ENCODE results near the gene ARHGAP27.
A peak's percentile ranks its signal among the peaks of the same experiment; 100 is the strongest.

Gene ARHGAP27

DNA sequence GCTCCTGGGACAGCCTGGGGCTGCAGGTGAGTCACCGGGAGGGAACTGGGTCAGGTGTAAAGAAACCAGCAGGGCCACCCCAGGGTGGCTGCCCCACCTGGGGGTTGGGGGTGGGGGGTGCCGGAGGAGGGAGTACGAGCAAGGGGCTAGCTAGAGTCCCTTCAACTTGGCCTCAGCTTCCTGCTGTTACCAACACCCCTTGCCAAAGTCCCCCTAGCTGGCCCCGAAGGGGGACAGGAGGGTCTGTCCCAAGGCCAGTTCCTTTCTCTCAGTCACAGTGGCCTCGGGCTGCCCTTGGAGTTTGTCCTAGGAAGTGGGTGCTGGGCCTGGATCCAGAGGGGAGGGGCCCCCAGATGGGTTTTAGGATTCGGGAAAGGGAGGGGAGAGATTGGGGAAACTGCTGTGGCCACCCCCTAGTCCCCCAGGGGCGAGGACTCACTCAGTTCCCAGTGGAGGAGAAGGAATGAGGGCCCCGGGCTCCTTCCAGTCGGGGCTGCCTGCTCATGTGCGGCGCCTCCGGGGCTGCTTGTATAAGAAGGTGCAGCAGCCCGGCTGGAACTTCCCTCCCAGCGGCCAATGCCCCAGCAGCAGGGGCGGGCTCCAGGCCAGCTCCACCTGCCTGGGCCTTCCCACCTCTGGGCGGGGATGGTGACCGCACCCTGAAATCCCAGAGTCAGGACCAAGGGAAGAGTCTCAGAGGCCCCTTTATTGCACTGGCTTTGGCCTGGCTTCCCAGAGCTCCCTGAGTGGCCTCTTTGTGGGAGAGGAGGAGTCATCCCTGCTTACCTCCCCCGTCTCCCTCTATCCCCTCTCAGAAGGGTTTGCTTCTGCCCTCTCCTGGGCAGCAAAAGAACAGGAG lies 7.3 kb downstream of the ARHGAP27 start:
- TF ChIP-seq, protein P1, sequence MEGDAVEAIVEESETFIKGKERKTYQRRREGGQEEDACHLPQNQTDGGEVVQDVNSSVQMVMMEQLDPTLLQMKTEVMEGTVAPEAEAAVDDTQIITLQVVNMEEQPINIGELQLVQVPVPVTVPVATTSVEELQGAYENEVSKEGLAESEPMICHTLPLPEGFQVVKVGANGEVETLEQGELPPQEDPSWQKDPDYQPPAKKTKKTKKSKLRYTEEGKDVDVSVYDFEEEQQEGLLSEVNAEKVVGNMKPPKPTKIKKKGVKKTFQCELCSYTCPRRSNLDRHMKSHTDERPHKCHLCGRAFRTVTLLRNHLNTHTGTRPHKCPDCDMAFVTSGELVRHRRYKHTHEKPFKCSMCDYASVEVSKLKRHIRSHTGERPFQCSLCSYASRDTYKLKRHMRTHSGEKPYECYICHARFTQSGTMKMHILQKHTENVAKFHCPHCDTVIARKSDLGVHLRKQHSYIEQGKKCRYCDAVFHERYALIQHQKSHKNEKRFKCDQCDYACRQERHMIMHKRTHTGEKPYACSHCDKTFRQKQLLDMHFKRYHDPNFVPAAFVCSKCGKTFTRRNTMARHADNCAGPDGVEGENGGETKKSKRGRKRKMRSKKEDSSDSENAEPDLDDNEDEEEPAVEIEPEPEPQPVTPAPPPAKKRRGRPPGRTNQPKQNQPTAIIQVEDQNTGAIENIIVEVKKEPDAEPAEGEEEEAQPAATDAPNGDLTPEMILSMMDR (IDR thresholded peaks at IDR 0.05; ENCODE audit: low read depth, low read length, missing control alignments), result peak; percentile 65
- H3K4me3 ChIP-seq (ENCODE audit: low read depth, low read length), result no peak overlapping the region
- DNase-seq (ENCODE audit: low read depth), result peak; percentile 22
- in situ Hi-C loops (cut with HindIII; ENCODE audit: low sequenced_read_pairs), result no loop called here

DNA sequence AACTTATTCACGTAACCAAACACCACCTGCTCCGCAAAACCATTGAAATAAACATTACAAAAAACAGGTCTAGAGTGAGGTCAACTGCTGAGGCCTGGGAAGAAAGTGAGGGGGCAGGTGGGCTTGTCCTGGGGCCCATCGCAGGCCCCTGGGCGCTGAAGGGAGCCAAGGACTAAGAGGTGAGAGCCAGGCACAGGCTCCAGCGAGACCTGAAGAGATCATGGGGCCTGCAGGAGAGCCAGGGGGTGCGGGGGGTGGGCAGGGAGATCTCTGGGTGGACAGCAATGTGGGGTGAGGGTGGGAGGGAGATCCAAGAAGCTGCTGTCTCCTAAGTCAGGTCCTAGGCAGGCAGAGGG lies 7.9 kb downstream of the ARHGAP27 start:
- no peak overlapping the region for H3K4me3 ChIP-seq (ENCODE audit: low read depth, low read length)
- TF ChIP-seq, protein P1 (IDR thresholded peaks at IDR 0.05; ENCODE audit: low read depth, low read length, missing control alignments), result no peak
- no peak for DNase-seq (ENCODE audit: low read depth)
- in situ Hi-C loops (cut with HindIII; ENCODE audit: low sequenced_read_pairs), result no loop called here

DNA sequence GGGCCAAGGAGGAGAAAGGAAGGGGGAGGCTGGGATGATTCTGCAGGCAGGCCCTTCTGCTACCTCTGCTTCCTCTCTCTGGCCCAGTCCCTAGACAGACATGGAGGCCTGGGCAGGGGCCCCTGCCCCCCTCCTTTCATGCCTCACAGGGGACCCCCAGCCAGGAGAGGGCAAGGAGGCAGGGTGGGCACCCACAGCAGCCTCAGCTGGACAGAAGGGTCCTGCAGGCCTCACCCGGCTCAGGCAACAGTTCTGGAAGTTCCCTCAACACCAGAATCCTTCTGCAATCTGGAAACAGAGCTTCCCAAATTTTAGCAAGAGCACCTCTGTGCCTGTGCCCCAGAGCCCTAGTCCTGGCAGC lies 8.7 kb downstream of the ARHGAP27 start:
- H3K4me3 ChIP-seq (ENCODE audit: low read depth, low read length), result no peak overlapping the region
- TF ChIP-seq, protein P1 (IDR thresholded peaks at IDR 0.05; ENCODE audit: low read depth, low read length, missing control alignments), result no peak
- DNase-seq (ENCODE audit: low read depth), result no peak
- in situ Hi-C loops (cut with HindIII; ENCODE audit: low sequenced_read_pairs), result no loop called here

DNA sequence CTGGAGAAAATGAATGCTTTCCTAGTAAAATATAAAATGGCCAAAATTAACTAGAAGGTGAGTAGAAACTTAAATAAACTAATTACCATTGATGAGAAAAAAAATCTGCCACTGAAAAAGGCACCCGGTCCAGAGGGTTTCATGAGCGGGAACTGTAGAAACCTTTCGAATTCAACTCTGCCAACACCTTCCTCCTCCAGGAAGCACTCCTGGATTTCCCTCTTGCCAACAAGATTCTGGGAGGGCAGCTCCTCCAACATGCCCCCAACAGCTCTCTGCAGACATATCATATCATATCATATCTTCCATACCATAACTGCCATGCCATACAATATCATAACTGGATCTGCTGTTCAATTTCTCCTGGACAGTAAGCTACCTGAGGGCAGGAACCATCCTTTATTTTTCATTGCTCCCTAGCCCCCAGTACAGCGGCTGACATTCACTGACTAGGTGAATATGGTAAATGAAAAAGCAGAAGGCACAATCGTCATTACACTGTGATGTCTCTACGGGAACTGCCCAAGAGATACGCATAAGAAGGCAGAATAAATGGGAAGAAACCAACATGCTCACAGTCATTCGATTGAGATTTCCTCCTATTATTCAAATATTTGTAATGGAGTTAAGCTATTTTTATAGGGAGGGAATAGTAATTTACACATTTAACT lies 9.2 kb downstream of the ARHGAP27 start:
- in situ Hi-C loops (cut with HindIII; ENCODE audit: low sequenced_read_pairs), result no loop called here
- DNase-seq (ENCODE audit: low read depth), result no peak
- no peak overlapping the region for H3K4me3 ChIP-seq (ENCODE audit: low read depth, low read length)
- TF ChIP-seq, protein P1 (IDR thresholded peaks at IDR 0.05; ENCODE audit: low read depth, low read length, missing control alignments), result no peak

DNA sequence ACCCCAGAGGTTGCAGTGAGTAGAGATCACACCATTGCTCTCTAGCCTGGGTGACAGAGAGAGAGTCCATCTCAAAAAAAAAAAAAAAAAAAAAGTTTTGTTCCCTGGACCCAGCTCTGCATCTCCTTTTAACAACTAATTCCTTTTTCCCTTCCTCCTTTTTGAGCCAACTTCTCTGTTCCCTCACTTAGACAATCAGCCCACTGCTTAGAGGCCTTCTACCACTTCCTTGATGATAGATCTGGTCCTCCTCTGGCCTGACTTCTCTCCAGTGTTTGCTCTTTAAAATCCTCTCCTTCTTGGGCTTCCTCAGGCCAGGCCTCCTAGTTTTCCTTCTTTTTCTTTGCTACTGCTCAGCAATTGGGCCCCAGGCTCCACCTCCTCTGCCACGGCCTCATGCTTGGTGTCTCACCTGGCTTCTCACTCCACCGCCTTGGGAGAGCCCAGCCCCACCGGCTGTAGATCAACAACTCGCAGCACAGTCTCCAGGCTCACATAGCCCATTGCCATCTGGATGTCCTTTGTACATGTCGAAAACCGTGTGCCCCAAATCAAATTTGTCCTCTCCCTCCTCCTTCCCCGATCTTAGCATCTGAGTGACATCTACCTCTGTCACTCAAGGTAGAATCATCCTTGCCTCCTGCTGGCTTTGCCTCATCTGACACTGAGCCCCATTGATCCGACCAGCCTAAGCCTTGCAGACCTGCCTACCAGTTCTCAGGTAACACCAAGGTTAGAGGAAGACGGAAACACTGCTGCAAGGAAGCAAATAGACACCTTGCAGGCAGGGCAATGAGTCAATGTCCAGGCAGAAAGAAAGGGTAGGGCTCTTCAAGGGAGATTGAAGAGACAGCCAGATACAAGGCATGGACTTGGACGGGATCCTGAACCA lies 17.4 kb downstream of the ARHGAP27 start:
- in situ Hi-C loops (cut with HindIII; ENCODE audit: low sequenced_read_pairs), result no loop called here
- H3K4me3 ChIP-seq (ENCODE audit: low read depth, low read length), result no peak overlapping the region
- no peak for DNase-seq (ENCODE audit: low read depth)
- TF ChIP-seq, protein P1 (IDR thresholded peaks at IDR 0.05; ENCODE audit: low read depth, low read length, missing control alignments), result no peak

DNA sequence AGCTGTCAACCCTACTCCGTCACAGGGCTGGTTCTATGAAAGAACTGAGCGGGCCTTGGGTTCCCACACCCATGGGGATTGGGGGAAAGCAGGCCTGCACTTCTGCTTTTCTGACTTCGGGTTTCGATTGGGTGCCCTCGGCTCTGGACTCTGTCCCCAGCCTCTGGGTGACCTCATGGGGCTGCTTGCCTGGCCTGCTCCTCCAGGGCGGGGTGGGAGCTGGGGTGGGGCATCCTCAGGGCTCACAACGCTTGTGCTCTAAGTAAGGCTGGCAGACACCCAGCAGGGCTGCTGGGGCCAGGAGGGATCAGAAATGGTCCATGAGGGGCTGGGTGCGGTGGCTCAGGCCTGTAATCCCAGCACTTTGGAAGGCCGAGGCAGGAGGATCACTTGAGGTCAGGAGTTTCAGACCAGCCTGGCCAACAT lies 19.2 kb downstream of the ARHGAP27 start:
- in situ Hi-C loops (cut with HindIII; ENCODE audit: low sequenced_read_pairs), result no loop called here
- no peak for DNase-seq (ENCODE audit: low read depth)
- H3K4me3 ChIP-seq (ENCODE audit: low read depth, low read length), result no peak overlapping the region
- TF ChIP-seq, protein P1 (IDR thresholded peaks at IDR 0.05; ENCODE audit: low read depth, low read length, missing control alignments), result no peak

Measured in astrocyte of the cerebellum (primary cell).